GM08714 (cell line): Measurements from ENCODE around the gene ASPHD1.
"Not testable (repeated sequence)": the region's sequence is repeated elsewhere in the genome, so short reads cannot be mapped to it uniquely, and the experiment has no call there.

Experiments used
- H3K4me3 ChIP-seq: fragments of 200-500 bp; sonication (Bioruptor generic); 2 replicates; pipeline ENCODE4 v1.5.1; 2014; ENCODE audit warnings: mild to moderate bottlenecking, low read length, inconsistent platforms
- ZNF274 ChIP-seq: IDR thresholded peaks from 2 replicates; pipeline ENCODE4 v1.6.1; 2012; ENCODE audit warnings: mild to moderate bottlenecking, low read depth, low read length

The ASPHD1 gene

DNA sequence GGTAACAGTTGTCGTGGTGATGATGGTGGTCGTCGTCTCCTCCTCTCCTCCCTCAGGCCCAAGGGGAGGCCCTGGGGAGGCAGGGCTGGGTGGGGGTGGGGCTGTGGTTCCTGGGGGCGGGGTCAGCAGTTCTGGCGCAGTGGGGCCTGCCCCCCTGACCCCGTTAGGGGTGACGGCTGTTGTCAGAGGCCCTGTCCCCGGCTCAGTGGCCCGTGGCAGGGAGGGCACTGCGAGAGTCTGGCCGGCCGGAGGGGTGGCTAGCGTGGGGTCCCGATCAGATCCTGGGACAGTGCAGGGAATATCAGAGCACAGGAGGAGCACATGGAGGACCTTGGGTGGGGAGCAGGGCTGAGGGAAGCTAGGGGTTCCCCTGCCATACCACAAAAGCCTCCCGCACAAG is 3.4 kb upstream of the ASPHD1 start:
- H3K4me3 ChIP-seq = no peak overlapping the region
- TF ChIP-seq ZNF274 = no peak

GRCh38 chr16:29897333-29897732 is 3.0 kb upstream of the ASPHD1 start:
- no peak for TF ChIP-seq ZNF274
- H3K4me3 ChIP-seq = no peak overlapping the region

DNA sequence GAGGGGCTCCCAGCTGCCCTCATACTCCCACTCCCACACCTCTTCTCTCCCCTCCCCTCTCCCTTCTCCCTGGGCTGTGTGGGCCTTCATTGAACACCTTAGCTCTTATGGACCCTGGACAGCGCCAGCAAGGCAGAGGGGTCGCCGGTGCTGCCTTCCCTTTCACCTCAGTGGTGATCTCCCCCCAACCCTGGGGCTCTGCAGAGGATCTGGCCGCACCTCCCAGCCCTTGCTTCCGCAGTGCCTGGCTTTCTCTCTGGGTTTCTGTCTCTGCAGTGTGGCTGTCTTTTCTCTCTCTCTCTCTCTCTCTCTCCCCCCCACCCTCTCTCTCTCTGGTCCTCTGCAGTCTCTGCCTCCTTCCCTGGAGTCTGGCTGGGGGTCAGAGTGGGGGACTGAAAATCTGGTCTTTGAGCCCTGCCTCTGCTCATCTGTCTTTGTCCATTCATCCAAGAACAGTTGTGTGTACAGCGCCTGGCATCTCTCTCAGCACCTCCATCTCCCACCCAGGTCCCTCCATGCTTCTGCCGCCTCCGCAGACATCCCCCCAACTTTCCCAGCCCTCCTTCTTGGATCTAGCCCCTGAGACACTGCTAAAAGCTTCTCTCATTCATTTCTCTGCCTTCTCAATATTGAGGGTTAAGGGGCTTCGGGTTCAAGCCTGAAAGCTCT is 2.0 kb upstream of the ASPHD1 start:
- no peak overlapping the region for H3K4me3 ChIP-seq
- no peak for TF ChIP-seq ZNF274

GRCh38 chr16:29898804-29899515 is 1.3 kb upstream of the ASPHD1 start:
- H3K4me3 ChIP-seq = no peak overlapping the region
- no peak for TF ChIP-seq ZNF274

DNA sequence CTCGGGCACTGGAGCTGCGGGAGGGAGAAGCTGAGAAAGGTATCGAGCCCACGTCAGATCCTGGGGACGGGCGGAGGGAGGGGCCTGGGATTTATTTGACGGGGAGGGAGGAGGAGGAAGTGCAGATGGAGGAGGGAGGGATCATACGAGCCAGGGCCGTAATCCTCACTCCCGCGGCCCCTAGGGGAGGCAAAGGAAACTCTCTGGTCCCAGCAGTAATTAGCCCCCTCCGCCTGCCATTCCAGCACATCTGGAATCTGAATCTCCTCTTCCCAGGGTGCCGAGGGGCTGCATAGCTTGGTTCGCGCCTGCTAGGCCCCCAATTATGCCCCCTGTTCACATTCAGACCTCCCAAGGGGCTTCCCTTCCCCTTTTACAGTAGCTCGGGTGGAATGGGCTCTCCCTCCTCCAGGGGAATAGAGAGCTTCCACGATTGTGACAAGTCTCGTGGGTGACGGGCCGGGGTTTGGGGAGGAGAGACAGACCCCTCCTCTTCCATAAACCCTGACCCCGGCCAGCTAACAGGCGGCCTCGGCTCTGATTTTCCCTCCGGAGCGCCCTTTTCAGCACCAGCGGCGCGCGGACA is 679 bp upstream of the ASPHD1 start, which contains the start of gene SEZ6L2:
TSS of gene SEZ6L2 (minus strand) at position 35 of the 586 bp plus-strand sequence. CDS start 531 bp downstream, outside the sequence.
- no peak for TF ChIP-seq ZNF274

DNA sequence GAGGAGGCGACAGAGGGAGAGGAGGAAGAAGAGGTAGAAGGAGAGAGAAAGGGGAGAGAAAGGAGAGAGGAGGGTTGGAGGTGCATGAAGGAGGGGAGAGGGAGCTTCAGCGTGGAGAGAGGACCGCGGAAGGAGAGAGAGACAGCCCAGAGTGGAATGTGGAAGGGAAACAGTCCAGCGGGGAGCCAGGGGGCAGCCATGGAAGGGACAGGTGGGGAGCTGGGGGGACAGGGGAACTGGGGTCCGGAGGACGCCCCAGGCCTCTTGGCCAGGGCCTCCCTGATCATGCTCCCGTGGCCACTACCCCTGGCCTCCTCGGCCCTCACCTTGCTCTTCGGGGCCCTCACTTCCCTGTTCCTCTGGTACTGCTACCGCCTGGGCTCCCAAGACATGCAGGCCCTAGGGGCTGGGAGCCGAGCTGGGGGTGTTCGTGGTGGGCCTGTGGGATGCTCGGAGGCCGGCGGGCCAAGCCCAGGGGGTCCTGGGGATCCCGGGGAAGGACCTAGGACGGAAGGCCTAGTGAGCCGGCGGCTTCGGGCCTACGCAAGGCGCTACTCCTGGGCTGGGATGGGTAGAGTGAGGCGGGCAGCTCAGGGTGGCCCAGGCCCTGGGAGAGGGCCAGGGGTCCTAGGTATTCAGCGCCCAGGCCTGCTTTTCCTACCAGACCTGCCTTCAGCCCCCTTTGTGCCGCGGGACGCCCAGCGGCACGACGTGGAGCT is 759 bp downstream of the ASPHD1 start:
- no peak for TF ChIP-seq ZNF274
- no peak overlapping the region for H3K4me3 ChIP-seq

More for the DNA sequence above, 679 bp upstream of the ASPHD1 start, which contains the start of gene SEZ6L2:
- H3K4me3 ChIP-seq = peak within 1 kb of the TSS; percentile 38; the same call in 1 of the 2 replicates

- H3K4me3 ChIP-seq = no peak overlapping the region
- no peak for TF ChIP-seq ZNF274
Measured at GRCh38 chr16:29901607-29901945, 1.3 kb downstream of the ASPHD1 start.

DNA sequence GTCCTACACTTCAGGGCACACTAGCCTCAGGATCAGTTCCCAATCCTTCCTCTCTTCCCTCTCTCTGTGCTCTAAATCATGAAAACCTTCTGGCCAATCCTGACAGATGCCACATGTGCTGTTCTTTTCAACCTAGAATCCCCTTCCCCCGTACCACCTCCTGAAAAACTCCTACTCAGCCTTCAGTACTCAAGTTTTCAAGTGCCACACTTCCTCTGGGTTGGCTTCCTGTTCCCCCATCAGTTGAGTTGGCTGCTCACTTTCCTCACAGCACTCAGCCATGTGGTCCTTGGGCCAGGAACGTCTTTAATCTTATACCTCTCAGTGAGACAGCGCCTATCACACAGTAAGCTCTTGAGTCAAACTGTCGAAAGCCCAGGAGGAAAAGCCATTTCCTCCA is 3.3 kb downstream of the ASPHD1 start:
- no peak overlapping the region for H3K4me3 ChIP-seq
- no peak for TF ChIP-seq ZNF274

GRCh38 chr16:29904947-29905346 is 4.7 kb downstream of the ASPHD1 start:
- no peak for TF ChIP-seq ZNF274
- no peak overlapping the region for H3K4me3 ChIP-seq

DNA sequence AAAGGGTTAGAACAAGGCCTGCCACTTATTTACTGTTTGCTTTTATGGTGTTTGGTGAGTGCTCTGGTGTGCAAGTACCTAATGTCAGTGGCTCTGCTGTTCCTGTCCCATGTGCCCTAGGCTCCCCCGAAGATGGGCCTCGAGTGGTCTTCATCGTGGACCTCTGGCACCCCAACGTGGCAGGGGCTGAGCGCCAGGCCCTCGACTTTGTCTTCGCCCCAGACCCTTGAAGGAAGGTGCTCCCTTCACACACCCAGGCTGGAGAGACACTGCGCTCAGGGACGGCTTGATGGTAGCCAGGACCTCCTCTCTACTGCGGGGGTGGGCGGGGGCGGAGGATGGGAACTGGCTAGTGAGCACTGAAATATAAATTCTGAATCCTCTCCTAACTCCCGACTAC is 5.4 kb downstream of the ASPHD1 start:
- H3K4me3 ChIP-seq = no peak overlapping the region
- TF ChIP-seq ZNF274 = no peak

DNA sequence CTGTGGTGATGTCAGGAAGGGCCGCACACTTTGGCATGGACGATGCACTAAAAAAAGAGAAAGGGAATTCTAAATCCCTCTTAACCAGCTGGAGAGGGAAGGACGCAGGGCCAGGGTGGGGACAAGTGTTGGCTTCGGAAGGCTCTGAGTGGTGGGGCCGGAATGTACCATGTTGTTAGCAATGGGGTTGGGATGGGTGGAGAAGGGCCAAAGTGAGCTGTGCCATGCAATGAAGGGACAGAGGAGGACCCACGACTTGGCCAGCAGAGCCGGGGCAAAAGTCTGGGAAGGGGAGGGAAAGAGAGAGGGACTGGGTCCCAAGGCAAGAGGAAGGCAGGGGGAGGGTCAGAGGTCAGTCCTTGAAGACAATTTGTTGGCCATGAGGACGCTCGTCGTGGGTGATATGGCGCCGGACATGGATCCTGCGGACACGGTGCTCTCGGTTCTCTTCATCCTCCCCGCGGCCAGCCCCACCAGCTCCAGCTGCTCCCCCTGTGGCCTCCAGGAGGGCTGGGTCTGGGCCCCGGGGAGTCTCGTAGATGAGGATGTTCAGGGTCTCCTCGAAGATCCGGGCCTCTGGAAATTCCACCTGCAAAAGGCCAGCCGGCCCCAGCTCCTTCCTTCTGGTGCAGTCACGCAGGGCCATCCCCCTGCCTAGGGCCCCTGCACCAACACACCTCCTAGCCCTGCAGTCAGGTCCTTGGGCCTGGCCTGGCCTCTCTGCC is 6.4 kb downstream of the ASPHD1 start:
- no peak for TF ChIP-seq ZNF274
- H3K4me3 ChIP-seq = no peak overlapping the region

DNA sequence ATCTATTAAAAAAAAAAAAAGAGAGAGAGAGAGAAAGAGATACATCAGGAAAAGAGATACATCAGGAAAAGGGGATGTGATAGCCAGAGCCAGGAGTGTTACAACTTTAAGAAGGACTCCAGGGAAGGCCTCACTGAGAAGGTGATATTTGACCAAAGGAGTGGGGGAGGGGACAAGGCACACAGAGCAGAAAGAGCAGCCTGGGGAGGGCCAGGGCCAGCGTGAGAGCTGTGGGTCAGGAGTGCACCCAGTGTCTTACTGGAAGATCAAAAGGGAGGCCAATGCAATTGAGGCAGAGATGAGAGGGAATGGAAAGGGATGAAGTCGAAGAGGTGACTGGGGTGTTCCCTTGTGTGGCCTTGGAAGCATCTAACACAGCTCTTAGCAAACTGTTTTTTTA is 7.7 kb downstream of the ASPHD1 start:
- H3K4me3 ChIP-seq = no peak overlapping the region
- no peak for TF ChIP-seq ZNF274

- no peak for TF ChIP-seq ZNF274
- H3K4me3 ChIP-seq = no peak overlapping the region
Measured at GRCh38 chr16:29908719-29909220, 8.5 kb downstream of the ASPHD1 start.

GRCh38 chr16:29909391-29909790 is 9.1 kb downstream of the ASPHD1 start:
- no peak for TF ChIP-seq ZNF274
- no peak overlapping the region for H3K4me3 ChIP-seq

- H3K4me3 ChIP-seq = not testable (repeated sequence)
Measured at GRCh38 chr16:29909851-29910250, 9.6 kb downstream of the ASPHD1 start.
